ENCODE results near the gene OBI1.

OBI1 gene
- total RNA-seq = 11.4 to 41.9 (median 21.5) reads per million in 17 experiments

GRCh38 chr13:78658630-78659449, at the start of gene OBI1:
Gene OBI1, minus strand, starts transcription at chr13:78659155. Its CDS starts 35 bp downstream, at chr13:78659120.
- DNase-seq = peak; percentile 91 to 96 (median 94)

- DNase-seq = no peak
Observed at GRCh38 chr13:78701383-78701782, 42.4 kb upstream of the OBI1 start.

- no peak for DNase-seq
Observed at GRCh38 chr13:78700121-78700910, 41.4 kb upstream of the OBI1 start.

- no peak for DNase-seq
Observed at GRCh38 chr13:78689011-78689410, 30.1 kb upstream of the OBI1 start.

- DNase-seq = no peak
Observed at GRCh38 chr13:78686461-78686860, 27.5 kb upstream of the OBI1 start.

- DNase-seq = no peak
Observed at GRCh38 chr13:78680576-78681350, 21.8 kb upstream of the OBI1 start.

GRCh38 chr13:78680115-78680561, 21.2 kb upstream of the OBI1 start:
- no peak for DNase-seq

GRCh38 chr13:78679329-78679728, 20.4 kb upstream of the OBI1 start:
- no peak for DNase-seq

GRCh38 chr13:78675112-78675511, 16.2 kb upstream of the OBI1 start:
- no peak for DNase-seq

- DNase-seq = no peak
Observed at GRCh38 chr13:78674638-78675037, 15.7 kb upstream of the OBI1 start.

- no peak for DNase-seq
Observed at GRCh38 chr13:78662467-78662866, 3.5 kb upstream of the OBI1 start.

- DNase-seq = no peak
Observed at GRCh38 chr13:78660495-78660857, 1.5 kb upstream of the OBI1 start.

GRCh38 chr13:78659732-78660494, 958 bp upstream of the OBI1 start:
- peak in 2 of 4 experiments; percentile 15 to 21 for DNase-seq

- DNase-seq = no peak
Observed at GRCh38 chr13:78659450-78659730, 435 bp upstream of the OBI1 start.

GRCh38 chr13:78657699-78658629, 991 bp downstream of the OBI1 start:
- peak in 3 of 4 experiments; percentile 7 to 21 (median 16) for DNase-seq

GRCh38 chr13:78655906-78656305, 3.0 kb downstream of the OBI1 start:
- no peak for DNase-seq

- no peak for DNase-seq
Observed at GRCh38 chr13:78655007-78655406, 3.9 kb downstream of the OBI1 start.

- DNase-seq = no peak
Observed at GRCh38 chr13:78652651-78653050, 6.3 kb downstream of the OBI1 start.

- peak in 3 of 4 experiments; percentile 4 to 19 (median 6) for DNase-seq
Observed at GRCh38 chr13:78650717-78651083, 8.3 kb downstream of the OBI1 start.

- DNase-seq = peak in 2 of 4 experiments; percentile 21 to 24
Observed at GRCh38 chr13:78649997-78650716, 8.8 kb downstream of the OBI1 start.

Data from suppressor macrophage (primary cell).